ENCODE measurements around the gene MOBP. TPM values are rescaled to one million over a fixed set of nuclear protein-coding genes. Genes with fewer than 3 reads are reported as not detected.

Gene MOBP
- total RNA-seq, 4 donors from 2014 or later: 0.08 to 0.47 TPM; not detected in 2

- no peaks in the 10 kb centered on the region for H3K36me3 ChIP-seq
- 38 to 59% methylated on average over 2 of the region's 2 CpGs for WGBS, 2 donors (ENCODE audit: low coverage in 1 of 2)
- peaks cover 45% of the 10 kb centered on the region for H3K27me3 ChIP-seq
- no peak overlapping the region for H3K27ac ChIP-seq
- no peaks in the 10 kb centered on the region for H3K4me1 ChIP-seq
- no peak for ATAC-seq
- no peak overlapping the region for H3K4me3 ChIP-seq
- no peaks in the 10 kb centered on the region for H3K9me3 ChIP-seq
- TF ChIP-seq EP300 (IDR thresholded peaks at IDR 0.05) (no peak), CTCF (IDR thresholded peaks at IDR 0.05) (no peak), POLR2A (IDR thresholded peaks at IDR 0.05) (no peak), POLR2AphosphoS5 (IDR thresholded peaks at IDR 0.05) (no peak)
These were observed 32.3 kb downstream of the MOBP start for GRCh38 chr3:39499651-39500273.

- 71 to 85% methylated on average over 3 of the region's 3 CpGs for WGBS, 2 donors (ENCODE audit: low coverage in 1 of 2)
- Histone ChIP-seq H3K4me3 (no peak overlapping the region), H3K36me3 (no peaks in the 10 kb centered on the region), H3K9me3 (no peaks in the 10 kb centered on the region), H3K4me1 (no peaks in the 10 kb centered on the region), H3K27ac (no peak overlapping the region), H3K27me3 (peaks cover 45% of the 10 kb centered on the region)
- ATAC-seq: no peak
- no peak for TF ChIP-seq POLR2A (IDR thresholded peaks at IDR 0.05)
- no peak for TF ChIP-seq CTCF (IDR thresholded peaks at IDR 0.05)
- TF ChIP-seq POLR2AphosphoS5 (IDR thresholded peaks at IDR 0.05): no peak
- TF ChIP-seq EP300 (IDR thresholded peaks at IDR 0.05): no peak
These were observed 33.6 kb downstream of the MOBP start for GRCh38 chr3:39501059-39501458.

DNA sequence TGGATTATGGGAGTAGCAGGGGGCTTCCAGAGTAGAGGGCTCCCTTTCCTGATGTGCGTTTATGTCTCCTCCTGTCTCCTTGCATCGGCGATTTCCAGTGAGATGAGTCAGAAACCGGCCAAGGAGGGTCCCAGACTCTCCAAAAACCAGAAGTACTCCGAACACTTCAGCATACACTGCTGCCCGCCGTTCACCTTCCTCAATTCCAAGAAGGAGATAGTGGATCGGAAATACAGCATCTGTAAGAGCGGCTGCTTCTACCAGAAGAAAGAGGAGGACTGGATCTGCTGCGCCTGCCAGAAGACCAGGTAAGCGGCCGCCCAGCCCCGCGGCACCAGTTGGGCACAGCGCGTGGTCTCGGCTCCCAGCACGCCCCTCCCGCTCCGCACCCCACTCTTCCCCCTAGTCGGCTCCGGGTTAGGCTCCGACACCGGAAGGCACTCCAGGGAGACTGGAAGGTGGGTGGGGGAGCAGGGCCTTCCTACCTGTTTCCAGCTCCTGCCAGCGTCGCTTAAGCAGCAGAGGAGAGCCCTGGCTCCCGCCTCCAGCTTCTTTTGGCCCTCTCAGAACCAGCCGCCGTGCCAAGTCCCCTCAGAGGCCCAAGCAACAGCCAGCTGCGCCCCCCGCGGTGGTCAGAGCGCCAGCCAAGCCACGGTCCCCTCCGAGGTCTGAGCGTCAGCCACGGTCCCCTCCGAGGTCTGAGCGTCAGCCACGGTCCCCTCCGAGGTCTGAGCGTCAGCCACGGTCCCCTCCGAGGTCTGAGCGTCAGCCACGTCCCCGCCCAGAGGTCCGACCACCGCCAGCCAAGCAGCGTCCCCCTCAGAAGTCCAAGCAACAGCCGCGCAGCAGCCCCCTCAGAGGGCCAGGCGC is 34.7 kb downstream of the MOBP start:
- no peak for ATAC-seq
- WGBS, 2 donors (ENCODE audit: low coverage in 1 of 2): 5 to 60% methylated on average over 1 to 3 of the region's 53 CpGs

GRCh38 chr3:39502838-39503145 is 35.3 kb downstream of the MOBP start:
- Histone ChIP-seq H3K36me3 (no peaks in the 10 kb centered on the region), H3K4me3 (peak overlapping the region in 1 of 2 donors; percentile 20), H3K27ac (no peak overlapping the region), H3K4me1 (no peaks in the 10 kb centered on the region), H3K27me3 (peaks cover 45% of the 10 kb centered on the region), H3K9me3 (no peaks in the 10 kb centered on the region)
- 8 to 100% methylated on average over 1 to 3 of the region's 4 CpGs for WGBS, 2 donors (ENCODE audit: low coverage in 1 of 2)
- TF ChIP-seq POLR2A (IDR thresholded peaks at IDR 0.05) (no peak), POLR2AphosphoS5 (IDR thresholded peaks at IDR 0.05) (no peak), CTCF (IDR thresholded peaks at IDR 0.05) (no peak), EP300 (IDR thresholded peaks at IDR 0.05) (no peak)
- ATAC-seq: no peak

More for the DNA sequence above, 34.7 kb downstream of the MOBP start:
- no peak for TF ChIP-seq POLR2A (IDR thresholded peaks at IDR 0.05)
- TF ChIP-seq POLR2AphosphoS5 (IDR thresholded peaks at IDR 0.05): no peak
- no peak for TF ChIP-seq CTCF (IDR thresholded peaks at IDR 0.05)
- no peak for TF ChIP-seq EP300 (IDR thresholded peaks at IDR 0.05)
- no peaks in the 10 kb centered on the region for H3K36me3 ChIP-seq
- H3K4me3 ChIP-seq: peak overlapping the region in 1 of 2 donors; percentile 20
- no peak overlapping the region for H3K27ac ChIP-seq
- H3K4me1 ChIP-seq: no peaks in the 10 kb centered on the region
- H3K9me3 ChIP-seq: no peaks in the 10 kb centered on the region
- peaks cover 45% of the 10 kb centered on the region for H3K27me3 ChIP-seq
